GM23338 (cell line): ENCODE data around the gene ZBTB40. TPM values are rescaled to one million over a fixed set of nuclear protein-coding genes. Genes with fewer than 3 reads are reported as not detected.

ENCODE experiments used
- ATAC-seq: fragments of 200-7000 bp; cut with Tn5 transposase; 3 replicates; pipeline ENCODE4 v1.9.1; 2020
- DNase-seq: peaks from one replicate; pipeline ENCODE4 v3.0.0-alpha.2; 2015; ENCODE audit warnings: low spot score
- H2AFZ ChIP-seq: fragments of 200-600 bp; sonication (generic); 2 replicates; pipeline ENCODE4 v1.8.0; 2016; ENCODE audit warnings: antibody characterized with exemption, mild to moderate bottlenecking, moderate library complexity
- H3F3A ChIP-seq: fragments of 200-600 bp; sonication (generic); replicated peaks from 2 replicates; pipeline ENCODE4 v1.8.0; 2017; ENCODE audit warnings: antibody characterized with exemption, mixed run types, low read depth
- H3K27ac ChIP-seq: fragments of 200-600 bp; sonication (generic); 2 replicates; pipeline ENCODE4 v1.6.1; 2016; ENCODE audit warnings: low read depth
- H3K27me3 ChIP-seq: fragments of 200-600 bp; sonication (generic); 2 replicates; pipeline ENCODE4 v1.8.0; 2016; ENCODE audit warnings: mild to moderate bottlenecking, mixed run types, moderate library complexity; ENCODE audit not compliant: insufficient read depth
- H3K36me3 ChIP-seq: fragments of 200-600 bp; sonication (generic); 2 replicates; pipeline ENCODE4 v1.8.0; 2016; ENCODE audit warnings: mild to moderate bottlenecking; ENCODE audit not compliant: insufficient read depth
- H3K4me1 ChIP-seq: fragments of 200-600 bp; sonication (generic); 2 replicates; pipeline ENCODE4 v1.8.0; 2016; ENCODE audit warnings: mild to moderate bottlenecking, moderate library complexity; ENCODE audit not compliant: insufficient read depth
- H3K4me2 ChIP-seq: fragments of 200-600 bp; sonication (generic); 2 replicates; pipeline ENCODE4 v1.7.1; 2017; ENCODE audit warnings: mixed run types
- H3K4me3 ChIP-seq: fragments of 200-600 bp; sonication (generic); 2 replicates; pipeline ENCODE4 v1.6.1; 2016; ENCODE audit warnings: mixed run types
- H3K79me2 ChIP-seq: fragments of 200-600 bp; sonication (generic); replicated peaks from 2 replicates; pipeline ENCODE4 v1.8.0; 2017; ENCODE audit warnings: mild to moderate bottlenecking; ENCODE audit not compliant: insufficient read depth
- H3K9me2 ChIP-seq: fragments of 200-600 bp; sonication (generic); 2 replicates; pipeline ENCODE4 v1.8.0; 2017; ENCODE audit not compliant: insufficient read depth
- H4K20me1 ChIP-seq: fragments of 200-600 bp; sonication (generic); replicated peaks from 2 replicates; pipeline ENCODE4 v1.8.0; 2017; ENCODE audit warnings: mild to moderate bottlenecking; ENCODE audit not compliant: insufficient read depth
- H3K27ac Mint-ChIP-seq: 2 replicates; pipeline ENCODE4 v1.8.0; 2020; ENCODE audit warnings: inconsistent platforms, mild to moderate bottlenecking, moderate library complexity, mixed read lengths
- H3K27me3 Mint-ChIP-seq: 3 replicates; pipeline ENCODE4 v1.8.0; 2022; ENCODE audit warnings: low read depth, mild to moderate bottlenecking, moderate library complexity, mixed read lengths, inconsistent platforms; ENCODE audit not compliant: insufficient read depth, poor library complexity
- H3K36me3 Mint-ChIP-seq: 3 replicates; pipeline ENCODE4 v1.8.0; 2021; ENCODE audit warnings: low read depth, mild to moderate bottlenecking, inconsistent platforms, moderate library complexity, mixed read lengths
- H3K4me1 Mint-ChIP-seq: 3 replicates; pipeline ENCODE4 v1.8.0; 2020; ENCODE audit warnings: mild to moderate bottlenecking, inconsistent platforms, mixed read lengths
- H3K4me3 Mint-ChIP-seq: 3 replicates; pipeline ENCODE4 v1.8.0; 2021; ENCODE audit warnings: moderate library complexity, mild to moderate bottlenecking, inconsistent platforms, mixed read lengths
- H3K9me3 Mint-ChIP-seq: 3 replicates; pipeline ENCODE4 v1.8.0; 2020; ENCODE audit warnings: moderate library complexity, mild to moderate bottlenecking, inconsistent platforms, mixed read lengths
- CREB1 ChIP-seq: fragments of 250-450 bp; sonication (Bioruptor Pico); IDR thresholded peaks from 2 replicates; pipeline ENCODE4 v1.5.0; 2020; ENCODE audit warnings: low read depth, mild to moderate bottlenecking, moderate library complexity
- EZH2 ChIP-seq: fragments of 200-600 bp; sonication (generic); IDR thresholded peaks from one replicate; pipeline ENCODE4 v1.8.0; 2017; ENCODE audit warnings: antibody characterized with exemption, mild to moderate bottlenecking, low read depth; ENCODE audit not compliant: unreplicated experiment
- EZH2phosphoT487 ChIP-seq: fragments of 200-600 bp; sonication (generic); IDR thresholded peaks from one replicate; pipeline ENCODE4 v1.8.1; 2018; ENCODE audit warnings: antibody characterized with exemption; ENCODE audit not compliant: unreplicated experiment
- JUNB ChIP-seq: IDR thresholded peaks from one replicate; pipeline ENCODE4 v1.6.1; 2016; ENCODE audit warnings: antibody characterized with exemption; ENCODE audit not compliant: unreplicated experiment
- POLR2AphosphoS5 ChIP-seq: IDR thresholded peaks from 2 replicates; pipeline ENCODE4 v1.6.1; 2016; ENCODE audit warnings: antibody characterized with exemption, low read depth
- STAT1 ChIP-seq: IDR thresholded peaks from one replicate; pipeline ENCODE4 v1.6.1; 2016; ENCODE audit warnings: antibody characterized with exemption; ENCODE audit not compliant: unreplicated experiment
- ZNF114 ChIP-seq: fragments of 250-450 bp; sonication (Bioruptor Pico); IDR thresholded peaks from 2 replicates; pipeline ENCODE4 v1.5.0; 2020; ENCODE audit warnings: mild to moderate bottlenecking, moderate library complexity
- ZNF331 ChIP-seq: fragments of 250-450 bp; sonication (Bioruptor Pico); IDR thresholded peaks from 2 replicates; pipeline ENCODE4 v1.5.0; 2020; ENCODE audit warnings: low read depth, mild to moderate bottlenecking, moderate library complexity
- polyA plus RNA-seq: library from polyadenylated mRNA; unstranded; fragments of >200 nt; fragmentation: Nextera tagmentation; extraction: Ambion mirVana; gene quantifications from 2 replicates; pipeline ENCODE4 v1.2.1, GENCODE V29; 2016
- total RNA-seq: library from RNA; depleted of rRNA; stranded (reverse); fragments of >200 nt; shearing (Covaris generic); gene quantifications from 2 replicates; pipeline ENCODE4 v1.2.3, GENCODE V29; 2014
- TF ChIP-seq, protein P1 (sequence below): fragments of 250-450 bp; sonication (Bioruptor Pico); IDR thresholded peaks from 2 replicates; pipeline ENCODE4 v1.5.0; 2020; ENCODE audit warnings: mild to moderate bottlenecking, moderate library complexity
- TF ChIP-seq, protein P2 (sequence below), 2 experiments: fragments of 200-600 bp in 1 of 2; sonication (generic) in 1 of 2; conservative IDR thresholded peaks; 2 replicates each; pipeline versions ENCODE4 v1.5.1 to v1.6.1; 2016 to 2017; ENCODE audit warnings: antibody characterized with exemption in 2 of 2, low read depth in 2 of 2, mild to moderate bottlenecking in 2 of 2, moderate library complexity in 1 of 2
- TF ChIP-seq, protein P3 (sequence below): IDR thresholded peaks from 2 replicates; pipeline ENCODE4 v1.6.1; 2016; ENCODE audit warnings: antibody characterized with exemption

The ZBTB40 gene
- total and polyA plus RNA-seq, 2 experiments from 2014 or later, result 3.1 to 22.7 TPM

DNA sequence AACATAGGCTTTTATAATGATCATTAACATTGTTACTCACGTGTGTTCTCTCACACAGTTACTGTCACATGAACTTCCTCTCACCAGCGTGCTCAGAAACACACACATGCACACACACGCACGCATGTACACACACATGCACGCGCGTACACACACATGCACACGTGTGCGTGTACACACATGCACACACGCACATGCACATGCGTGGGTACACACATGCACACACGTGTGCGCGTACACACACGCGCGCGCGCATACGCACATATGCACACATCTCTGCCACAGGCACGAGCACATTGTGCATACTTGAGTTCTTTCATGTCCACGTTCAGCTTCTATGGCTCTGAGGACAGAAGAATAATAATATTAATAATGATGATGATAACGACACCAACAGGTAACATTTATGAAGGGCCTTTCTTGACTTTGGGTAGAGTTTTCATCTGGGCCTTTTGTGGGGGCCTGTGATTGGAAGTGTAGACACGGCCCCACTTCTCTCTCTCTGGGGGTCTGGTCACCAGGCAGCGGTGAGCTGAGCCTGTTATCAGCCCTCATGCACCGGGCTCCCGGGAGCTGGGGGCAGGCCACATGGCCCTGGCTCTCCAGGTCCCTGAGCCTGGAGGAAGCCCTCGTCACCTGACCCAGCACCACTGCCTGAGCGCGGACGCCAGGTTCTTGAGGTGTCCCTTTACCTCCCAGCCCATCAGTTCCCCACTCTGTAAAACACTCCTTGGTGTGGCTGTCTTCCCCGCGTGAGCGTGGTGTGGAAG, 118.7 kb downstream of the ZBTB40 start:
- no peak for TF ChIP-seq POLR2AphosphoS5
- no peak for TF ChIP-seq ZNF331 (CRISPR knock-in tag)
- H3K27ac Mint-ChIP-seq, result no peak overlapping the region

DNA sequence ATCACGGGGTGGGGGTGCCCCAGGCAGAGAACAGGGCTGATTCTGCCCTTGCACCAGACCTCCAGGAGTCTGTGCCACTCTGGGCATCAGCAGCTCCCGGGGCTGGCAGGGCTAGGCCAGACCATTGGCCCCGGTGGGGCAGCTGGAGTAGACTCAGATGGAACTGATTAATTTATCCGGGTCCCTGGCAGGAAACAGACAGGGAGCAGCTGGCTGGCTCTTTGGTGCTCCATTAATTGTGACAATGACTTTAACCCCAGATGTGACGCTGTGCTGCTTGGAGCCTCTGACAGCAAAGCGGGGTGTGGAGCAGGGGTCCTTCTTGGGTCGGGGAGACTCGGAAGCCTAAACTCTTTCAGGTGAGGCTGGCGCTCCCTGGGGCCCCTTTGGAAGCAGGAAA, 121.2 kb downstream of the ZBTB40 start:
- Histone ChIP-seq H3K4me2 (no peak overlapping the region), H3K79me2 (no peaks in the 10 kb centered on the region), H2AFZ (no peak overlapping the region), H3K27ac (no peak overlapping the region), H3K4me1 (no peaks in the 10 kb centered on the region), H3K9me2 (no peaks in the 10 kb centered on the region), H3K36me3 (no peaks in the 10 kb centered on the region), H3K27me3 (no peaks in the 10 kb centered on the region), H4K20me1 (no peaks in the 10 kb centered on the region; the same call in 1 of the 2 replicates), H3K4me3 (no peak overlapping the region), H3F3A (peaks cover 3% of the 10 kb centered on the region)
- Mint-ChIP-seq H3K36me3 (peaks cover 7% of the 10 kb centered on the region), H3K4me3 (no peak overlapping the region), H3K4me1 (peaks cover 2% of the 10 kb centered on the region), H3K27me3 (peaks cover 12% of the 10 kb centered on the region), H3K27ac (no peak overlapping the region), H3K9me3 (peaks cover 7% of the 10 kb centered on the region)
- DNase-seq (no peak), ATAC-seq (no peak)
- TF ChIP-seq STAT1 (no peak), JUNB (no peak), EZH2phosphoT487 (no peak), ZNF331 (CRISPR knock-in tag) (no peak), CREB1 (CRISPR knock-in tag) (no peak), ZNF114 (CRISPR knock-in tag) (no peak), EZH2 (no peak)
- TF ChIP-seq, protein P1, sequence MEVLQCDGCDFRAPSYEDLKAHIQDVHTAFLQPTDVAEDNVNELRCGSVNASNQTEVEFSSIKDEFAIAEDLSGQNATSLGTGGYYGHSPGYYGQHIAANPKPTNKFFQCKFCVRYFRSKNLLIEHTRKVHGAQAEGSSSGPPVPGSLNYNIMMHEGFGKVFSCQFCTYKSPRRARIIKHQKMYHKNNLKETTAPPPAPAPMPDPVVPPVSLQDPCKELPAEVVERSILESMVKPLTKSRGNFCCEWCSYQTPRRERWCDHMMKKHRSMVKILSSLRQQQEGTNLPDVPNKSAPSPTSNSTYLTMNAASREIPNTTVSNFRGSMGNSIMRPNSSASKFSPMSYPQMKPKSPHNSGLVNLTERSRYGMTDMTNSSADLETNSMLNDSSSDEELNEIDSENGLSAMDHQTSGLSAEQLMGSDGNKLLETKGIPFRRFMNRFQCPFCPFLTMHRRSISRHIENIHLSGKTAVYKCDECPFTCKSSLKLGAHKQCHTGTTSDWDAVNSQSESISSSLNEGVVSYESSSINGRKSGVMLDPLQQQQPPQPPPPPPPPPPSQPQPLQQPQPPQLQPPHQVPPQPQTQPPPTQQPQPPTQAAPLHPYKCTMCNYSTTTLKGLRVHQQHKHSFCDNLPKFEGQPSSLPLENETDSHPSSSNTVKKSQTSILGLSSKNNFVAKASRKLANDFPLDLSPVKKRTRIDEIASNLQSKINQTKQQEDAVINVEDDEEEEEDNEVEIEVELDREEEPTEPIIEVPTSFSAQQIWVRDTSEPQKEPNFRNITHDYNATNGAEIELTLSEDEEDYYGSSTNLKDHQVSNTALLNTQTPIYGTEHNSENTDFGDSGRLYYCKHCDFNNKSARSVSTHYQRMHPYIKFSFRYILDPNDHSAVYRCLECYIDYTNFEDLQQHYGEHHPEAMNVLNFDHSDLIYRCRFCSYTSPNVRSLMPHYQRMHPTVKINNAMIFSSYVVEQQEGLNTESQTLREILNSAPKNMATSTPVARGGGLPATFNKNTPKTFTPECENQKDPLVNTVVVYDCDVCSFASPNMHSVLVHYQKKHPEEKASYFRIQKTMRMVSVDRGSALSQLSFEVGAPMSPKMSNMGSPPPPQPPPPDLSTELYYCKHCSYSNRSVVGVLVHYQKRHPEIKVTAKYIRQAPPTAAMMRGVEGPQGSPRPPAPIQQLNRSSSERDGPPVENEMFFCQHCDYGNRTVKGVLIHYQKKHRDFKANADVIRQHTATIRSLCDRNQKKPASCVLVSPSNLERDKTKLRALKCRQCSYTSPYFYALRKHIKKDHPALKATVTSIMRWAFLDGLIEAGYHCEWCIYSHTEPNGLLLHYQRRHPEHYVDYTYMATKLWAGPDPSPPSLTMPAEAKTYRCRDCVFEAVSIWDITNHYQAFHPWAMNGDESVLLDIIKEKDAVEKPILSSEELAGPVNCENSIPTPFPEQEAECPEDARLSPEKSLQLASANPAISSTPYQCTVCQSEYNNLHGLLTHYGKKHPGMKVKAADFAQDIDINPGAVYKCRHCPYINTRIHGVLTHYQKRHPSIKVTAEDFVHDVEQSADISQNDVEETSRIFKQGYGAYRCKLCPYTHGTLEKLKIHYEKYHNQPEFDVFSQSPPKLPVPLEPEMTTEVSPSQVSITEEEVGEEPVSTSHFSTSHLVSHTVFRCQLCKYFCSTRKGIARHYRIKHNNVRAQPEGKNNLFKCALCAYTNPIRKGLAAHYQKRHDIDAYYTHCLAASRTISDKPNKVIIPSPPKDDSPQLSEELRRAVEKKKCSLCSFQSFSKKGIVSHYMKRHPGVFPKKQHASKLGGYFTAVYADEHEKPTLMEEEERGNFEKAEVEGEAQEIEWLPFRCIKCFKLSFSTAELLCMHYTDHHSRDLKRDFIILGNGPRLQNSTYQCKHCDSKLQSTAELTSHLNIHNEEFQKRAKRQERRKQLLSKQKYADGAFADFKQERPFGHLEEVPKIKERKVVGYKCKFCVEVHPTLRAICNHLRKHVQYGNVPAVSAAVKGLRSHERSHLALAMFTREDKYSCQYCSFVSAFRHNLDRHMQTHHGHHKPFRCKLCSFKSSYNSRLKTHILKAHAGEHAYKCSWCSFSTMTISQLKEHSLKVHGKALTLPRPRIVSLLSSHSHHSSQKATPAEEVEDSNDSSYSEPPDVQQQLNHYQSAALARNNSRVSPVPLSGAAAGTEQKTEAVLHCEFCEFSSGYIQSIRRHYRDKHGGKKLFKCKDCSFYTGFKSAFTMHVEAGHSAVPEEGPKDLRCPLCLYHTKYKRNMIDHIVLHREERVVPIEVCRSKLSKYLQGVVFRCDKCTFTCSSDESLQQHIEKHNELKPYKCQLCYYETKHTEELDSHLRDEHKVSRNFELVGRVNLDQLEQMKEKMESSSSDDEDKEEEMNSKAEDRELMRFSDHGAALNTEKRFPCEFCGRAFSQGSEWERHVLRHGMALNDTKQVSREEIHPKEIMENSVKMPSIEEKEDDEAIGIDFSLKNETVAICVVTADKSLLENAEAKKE (CRISPR knock-in tag), result no peak
- TF ChIP-seq, protein P2, sequence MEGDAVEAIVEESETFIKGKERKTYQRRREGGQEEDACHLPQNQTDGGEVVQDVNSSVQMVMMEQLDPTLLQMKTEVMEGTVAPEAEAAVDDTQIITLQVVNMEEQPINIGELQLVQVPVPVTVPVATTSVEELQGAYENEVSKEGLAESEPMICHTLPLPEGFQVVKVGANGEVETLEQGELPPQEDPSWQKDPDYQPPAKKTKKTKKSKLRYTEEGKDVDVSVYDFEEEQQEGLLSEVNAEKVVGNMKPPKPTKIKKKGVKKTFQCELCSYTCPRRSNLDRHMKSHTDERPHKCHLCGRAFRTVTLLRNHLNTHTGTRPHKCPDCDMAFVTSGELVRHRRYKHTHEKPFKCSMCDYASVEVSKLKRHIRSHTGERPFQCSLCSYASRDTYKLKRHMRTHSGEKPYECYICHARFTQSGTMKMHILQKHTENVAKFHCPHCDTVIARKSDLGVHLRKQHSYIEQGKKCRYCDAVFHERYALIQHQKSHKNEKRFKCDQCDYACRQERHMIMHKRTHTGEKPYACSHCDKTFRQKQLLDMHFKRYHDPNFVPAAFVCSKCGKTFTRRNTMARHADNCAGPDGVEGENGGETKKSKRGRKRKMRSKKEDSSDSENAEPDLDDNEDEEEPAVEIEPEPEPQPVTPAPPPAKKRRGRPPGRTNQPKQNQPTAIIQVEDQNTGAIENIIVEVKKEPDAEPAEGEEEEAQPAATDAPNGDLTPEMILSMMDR (conservative IDR thresholded peaks at IDR 0.05; ENCODE audit: low read depth in 2 of 2), result no peak
- TF ChIP-seq, protein P3, sequence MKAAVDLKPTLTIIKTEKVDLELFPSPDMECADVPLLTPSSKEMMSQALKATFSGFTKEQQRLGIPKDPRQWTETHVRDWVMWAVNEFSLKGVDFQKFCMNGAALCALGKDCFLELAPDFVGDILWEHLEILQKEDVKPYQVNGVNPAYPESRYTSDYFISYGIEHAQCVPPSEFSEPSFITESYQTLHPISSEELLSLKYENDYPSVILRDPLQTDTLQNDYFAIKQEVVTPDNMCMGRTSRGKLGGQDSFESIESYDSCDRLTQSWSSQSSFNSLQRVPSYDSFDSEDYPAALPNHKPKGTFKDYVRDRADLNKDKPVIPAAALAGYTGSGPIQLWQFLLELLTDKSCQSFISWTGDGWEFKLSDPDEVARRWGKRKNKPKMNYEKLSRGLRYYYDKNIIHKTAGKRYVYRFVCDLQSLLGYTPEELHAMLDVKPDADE, result no peak

More for the DNA sequence above, 118.7 kb downstream of the ZBTB40 start:
- no peaks in the 10 kb centered on the region for H3K36me3 Mint-ChIP-seq
- ATAC-seq (no peak), DNase-seq (no peak)
- peaks cover 10% of the 10 kb centered on the region for H3K4me1 Mint-ChIP-seq
- H3K4me3 ChIP-seq, result no peak overlapping the region
- no peaks in the 10 kb centered on the region for H3K9me2 ChIP-seq
- H3K36me3 ChIP-seq, result no peaks in the 10 kb centered on the region
- H3K79me2 ChIP-seq, result no peaks in the 10 kb centered on the region
- H3K4me1 ChIP-seq, result no peaks in the 10 kb centered on the region; the same call in 1 of the 2 replicates
- no peak overlapping the region for H2AFZ ChIP-seq
- no peaks in the 10 kb centered on the region for H3K27me3 ChIP-seq
- H3K27me3 Mint-ChIP-seq, result peaks cover 5% of the 10 kb centered on the region
- H3F3A ChIP-seq, result no peaks in the 10 kb centered on the region
- no peak overlapping the region for H3K4me3 Mint-ChIP-seq
- H3K4me2 ChIP-seq, result no peak overlapping the region
- no peaks in the 10 kb centered on the region; the same call in 1 of the 2 replicates for H4K20me1 ChIP-seq
- H3K27ac ChIP-seq, result no peak overlapping the region
- no peaks in the 10 kb centered on the region for H3K9me3 Mint-ChIP-seq
